ENCODE results near the gene PYDC2.

Gene PYDC2

GRCh38 chr3:191493336-191493735 lies 32.4 kb downstream of the PYDC2 start:
- DNase-seq (ENCODE audit: insufficient read length, low spot score) (no peak), FAIRE-seq (no peak)
- no peak for TF ChIP-seq POLR2A (IDR thresholded peaks at IDR 0.05; ENCODE audit: low read depth, low read length)

GRCh38 chr3:191499307-191500080 lies 38.5 kb downstream of the PYDC2 start:
- DNase-seq (ENCODE audit: insufficient read length, low spot score), result peak; percentile 63
- peak; percentile 97 for FAIRE-seq
- TF ChIP-seq POLR2A (IDR thresholded peaks at IDR 0.05; ENCODE audit: low read depth, low read length), result peak; percentile 12; the same call in 1 of the 2 replicates

GRCh38 chr3:191500892-191501291 lies 39.9 kb downstream of the PYDC2 start:
- TF ChIP-seq POLR2A (IDR thresholded peaks at IDR 0.05; ENCODE audit: low read depth, low read length), result no peak
- FAIRE-seq (no peak), DNase-seq (ENCODE audit: insufficient read length, low spot score) (no peak)

- no peak for TF ChIP-seq POLR2A (IDR thresholded peaks at IDR 0.05; ENCODE audit: low read depth, low read length)
- DNase-seq (ENCODE audit: insufficient read length, low spot score) (no peak), FAIRE-seq (peak; percentile 96)
Observed at GRCh38 chr3:191502583-191502982, 41.6 kb downstream of the PYDC2 start.

GRCh38 chr3:191509078-191509477 lies 48.1 kb downstream of the PYDC2 start:
- no peak for TF ChIP-seq POLR2A (IDR thresholded peaks at IDR 0.05; ENCODE audit: low read depth, low read length)
- FAIRE-seq, result no peak
- DNase-seq (ENCODE audit: insufficient read length, low spot score), result no peak
